Activated CD4-positive, alpha-beta memory T cell treated with anti-CD3 and anti-CD28 coated beads, Interleukin-2, amount 10 ng/mL, durations not matched to agents 7 days and 5 days (primary cell): Measurements from ENCODE around the gene NAB1. TPM values are rescaled to one million over a fixed set of nuclear protein-coding genes. Genes with fewer than 3 reads are reported as not detected.
"Not testable (repeated sequence)": the region's sequence is repeated elsewhere in the genome, so short reads cannot be mapped to it uniquely, and the experiment has no call there.

Experiments
- CTCF ChIA-PET: fragments of 350-600 bp; sonication (Branson Sonifier 250); formaldehyde crosslinking; loops from one replicate; lab custom pipeline; 2021; ENCODE audit warnings: antibody characterized with exemption, inconsistent platforms; lab: Charles Lee
- POLR2A ChIA-PET: fragments of 350-600 bp; sonication (Branson Sonifier 250); formaldehyde crosslinking; loops from one replicate; lab custom pipeline; 2021; ENCODE audit warnings: antibody characterized with exemption; lab: Charles Lee
- DNase-seq: peaks from one replicate; pipeline ENCODE4 v3.0.0-alpha.2; 2020
- H3K27ac Mint-ChIP-seq: one replicate; pipeline ENCODE4 v1.8.0; 2021; ENCODE audit warnings: mild to moderate bottlenecking, mixed read lengths
- H3K27me3 Mint-ChIP-seq: one replicate; pipeline ENCODE4 v1.8.0; 2021; ENCODE audit warnings: mixed read lengths
- H3K36me3 Mint-ChIP-seq: one replicate; pipeline ENCODE4 v1.8.0; 2021; ENCODE audit warnings: low read depth, mixed read lengths
- H3K4me1 Mint-ChIP-seq: one replicate; pipeline ENCODE4 v1.8.0; 2021; ENCODE audit warnings: mixed read lengths
- H3K4me3 Mint-ChIP-seq: one replicate; pipeline ENCODE4 v1.8.0; 2021; ENCODE audit warnings: mild to moderate bottlenecking, mixed read lengths
- H3K9me3 Mint-ChIP-seq: one replicate; pipeline ENCODE4 v1.8.0; 2021; ENCODE audit warnings: mixed read lengths
- total RNA-seq, 2 experiments: library from RNA; stranded (reverse); gene quantifications; one replicate each; pipeline ENCODE4 v1.2.3, GENCODE V29; 2021

Gene NAB1
- total RNA-seq: 10 to 100 TPM; 21.7 to 28.1 TPM

GRCh38 chr2:190649035-190649797, at the start of gene NAB1:
Gene NAB1 (plus strand): TSS chr2:190649083. CDS start chr2:190659177, 10,094 bp downstream.
- no peaks in the 10 kb centered on the region for H3K9me3 Mint-ChIP-seq
- H3K36me3 Mint-ChIP-seq: no peaks in the 10 kb centered on the region
- ChIA-PET CTCF (interaction anchor here (0.7 kb wide), 1 partner anchor 25 kb away, joined by 5 read pairs; no protein-coding TSS in a partner anchor), POLR2A (interaction anchor here (1.0 to 3.1 kb wide), 7 partner anchors 14 to 322 kb away, joined by 3 to 17 read pairs (median 4); partner anchors contain the start of genes MFSD6 and NEMP2)
- H3K27ac Mint-ChIP-seq: peak within 1 kb of the TSS; percentile 71
- peaks cover 31% of the 10 kb centered on the region for H3K4me1 Mint-ChIP-seq
- peak within 1 kb of the TSS; percentile 90 for H3K4me3 Mint-ChIP-seq
- DNase-seq: peak; percentile 62
- H3K27me3 Mint-ChIP-seq: peaks cover 2% of the 10 kb centered on the region

GRCh38 chr2:190599546-190600220, 49.2 kb upstream of the NAB1 start:
- peaks cover 6% of the 10 kb centered on the region for H3K4me1 Mint-ChIP-seq
- H3K27ac Mint-ChIP-seq: no peak overlapping the region
- POLR2A ChIA-PET: interaction anchor here (0.6 kb wide), 1 partner anchor 12 kb away, joined by 3 read pairs; no protein-coding TSS in a partner anchor
- H3K4me3 Mint-ChIP-seq: no peak overlapping the region
- H3K9me3 Mint-ChIP-seq: peaks cover 3% of the 10 kb centered on the region
- CTCF ChIA-PET: interaction anchor here (0.7 kb wide), 1 partner anchor 193 kb away, joined by 3 read pairs; no protein-coding TSS in a partner anchor
- H3K27me3 Mint-ChIP-seq: peaks cover 3% of the 10 kb centered on the region
- H3K36me3 Mint-ChIP-seq: no peaks in the 10 kb centered on the region
- no peak for DNase-seq

GRCh38 chr2:190600293-190601103, 48.4 kb upstream of the NAB1 start:
- Mint-ChIP-seq H3K4me3 (no peak overlapping the region), H3K27ac (no peak overlapping the region), H3K4me1 (peaks cover 6% of the 10 kb centered on the region), H3K27me3 (peaks cover 3% of the 10 kb centered on the region), H3K36me3 (no peaks in the 10 kb centered on the region), H3K9me3 (peaks cover 3% of the 10 kb centered on the region)
- ChIA-PET POLR2A (no interaction called here), CTCF (no interaction called here)
- no peak for DNase-seq

GRCh38 chr2:190603374-190603773, 45.5 kb upstream of the NAB1 start:
- ChIA-PET CTCF (no interaction called here), POLR2A (no interaction called here)
- DNase-seq: no peak
- Mint-ChIP-seq H3K4me1 (peaks cover 6% of the 10 kb centered on the region), H3K27me3 (peaks cover 3% of the 10 kb centered on the region), H3K36me3 (no peaks in the 10 kb centered on the region), H3K27ac (no peak overlapping the region), H3K9me3 (no peaks in the 10 kb centered on the region), H3K4me3 (no peak overlapping the region)

GRCh38 chr2:190607014-190607597, 41.8 kb upstream of the NAB1 start:
- Mint-ChIP-seq H3K4me3 (no peak overlapping the region), H3K27ac (no peak overlapping the region), H3K9me3 (peaks cover 5% of the 10 kb centered on the region), H3K4me1 (no peaks in the 10 kb centered on the region), H3K36me3 (peaks cover 3% of the 10 kb centered on the region), H3K27me3 (peaks cover 3% of the 10 kb centered on the region)
- POLR2A ChIA-PET: no interaction called here
- no peak for DNase-seq
- CTCF ChIA-PET: no interaction called here

GRCh38 chr2:190607657-190608357, 41.1 kb upstream of the NAB1 start:
- POLR2A ChIA-PET: no interaction called here
- Mint-ChIP-seq H3K4me3 (no peak overlapping the region), H3K27ac (no peak overlapping the region), H3K27me3 (peaks cover 3% of the 10 kb centered on the region), H3K36me3 (peaks cover 3% of the 10 kb centered on the region), H3K9me3 (peaks cover 5% of the 10 kb centered on the region), H3K4me1 (no peaks in the 10 kb centered on the region)
- CTCF ChIA-PET: no interaction called here
- no peak for DNase-seq

GRCh38 chr2:190608863-190609262, 40.0 kb upstream of the NAB1 start:
- H3K27ac Mint-ChIP-seq, DNase-seq, H3K9me3 Mint-ChIP-seq, H3K27me3 Mint-ChIP-seq, H3K4me1 Mint-ChIP-seq, H3K4me3 Mint-ChIP-seq, POLR2A ChIA-PET, H3K36me3 Mint-ChIP-seq: not testable (repeated sequence)
- CTCF ChIA-PET: interaction anchor here (0.9 kb wide), 1 partner anchor 12 kb away, joined by 3 read pairs; no protein-coding TSS in a partner anchor

GRCh38 chr2:190609397-190609796, 39.5 kb upstream of the NAB1 start:
- not testable (repeated sequence) for H3K27ac Mint-ChIP-seq, H3K9me3 Mint-ChIP-seq
- CTCF ChIA-PET: interaction anchor here (0.9 kb wide), 1 partner anchor 12 kb away, joined by 3 read pairs; no protein-coding TSS in a partner anchor

GRCh38 chr2:190610528-190610927, 38.4 kb upstream of the NAB1 start:
- DNase-seq, H3K4me3 Mint-ChIP-seq, H3K4me1 Mint-ChIP-seq, H3K27me3 Mint-ChIP-seq, POLR2A ChIA-PET, H3K9me3 Mint-ChIP-seq, H3K36me3 Mint-ChIP-seq, CTCF ChIA-PET, H3K27ac Mint-ChIP-seq: not testable (repeated sequence)

More at GRCh38 chr2:190609397-190609796, 39.5 kb upstream of the NAB1 start:
- not testable (repeated sequence) for H3K27me3 Mint-ChIP-seq, H3K4me3 Mint-ChIP-seq, H3K36me3 Mint-ChIP-seq, DNase-seq, H3K4me1 Mint-ChIP-seq
- POLR2A ChIA-PET: interaction anchor here (0.9 kb wide), 1 partner anchor 26 kb away, joined by 3 read pairs; no protein-coding TSS in a partner anchor

- H3K27me3 Mint-ChIP-seq: no peaks in the 10 kb centered on the region
- CTCF ChIA-PET: no interaction called here
- H3K4me3 Mint-ChIP-seq: no peak overlapping the region
- POLR2A ChIA-PET: no interaction called here
- H3K27ac Mint-ChIP-seq: no peak overlapping the region
- DNase-seq: no peak
- peaks cover 4% of the 10 kb centered on the region for H3K36me3 Mint-ChIP-seq
- H3K4me1 Mint-ChIP-seq: no peaks in the 10 kb centered on the region
- no peaks in the 10 kb centered on the region for H3K9me3 Mint-ChIP-seq
Measured at GRCh38 chr2:190615555-190616200, 33.2 kb upstream of the NAB1 start.

GRCh38 chr2:190618030-190618429, 30.9 kb upstream of the NAB1 start:
- ChIA-PET CTCF (no interaction called here), POLR2A (no interaction called here)
- H3K27me3 Mint-ChIP-seq: no peaks in the 10 kb centered on the region
- DNase-seq: no peak
- no peaks in the 10 kb centered on the region for H3K9me3 Mint-ChIP-seq
- H3K36me3 Mint-ChIP-seq: peaks cover 2% of the 10 kb centered on the region
- H3K4me1 Mint-ChIP-seq: no peaks in the 10 kb centered on the region
- H3K27ac Mint-ChIP-seq: no peak overlapping the region
- H3K4me3 Mint-ChIP-seq: no peak overlapping the region
